Measurements from ENCODE around the gene DSTYK. TPM values are rescaled to one million over a fixed set of nuclear protein-coding genes. Genes with fewer than 3 reads are reported as not detected.

DSTYK gene
- polyA plus RNA-seq, 1 donor from 2014 or later = 12.1 TPM

GRCh38 chr1:205179842-205180241 is 31.7 kb downstream of the DSTYK start:
- Histone ChIP-seq H3K4me3 (ENCODE audit: low read length) (no peak overlapping the region), H3K9me3 (ENCODE audit: low read length) (no peaks in the 10 kb centered on the region), H3K36me3 (ENCODE audit: insufficient read depth, low read length) (no peaks in the 10 kb centered on the region), H3K9me2 (ENCODE audit: insufficient read depth, low read length) (no peaks in the 10 kb centered on the region), H3K79me2 (replicated peaks; ENCODE audit: insufficient read depth, low read length) (no peaks in the 10 kb centered on the region), H3K27ac (ENCODE audit: low read length) (no peak overlapping the region), H3F3A (ENCODE audit: insufficient read depth, low read length, poor library complexity, severe bottlenecking) (no peaks in the 10 kb centered on the region), H4K20me1 (ENCODE audit: insufficient read depth) (no peaks in the 10 kb centered on the region), H3K9ac (ENCODE audit: low read length) (no peak overlapping the region), H3K4me2 (ENCODE audit: low read length) (no peak overlapping the region), H2AFZ (ENCODE audit: low read depth, low read length) (no peak overlapping the region), H3K27me3 (ENCODE audit: insufficient read depth, low read depth, low read length) (no peaks in the 10 kb centered on the region)
- no peak for TF ChIP-seq MXI1 (conservative IDR thresholded peaks at IDR 0.05; ENCODE audit: poor library complexity, severe bottlenecking)
- no peak for TF ChIP-seq EZH2 (IDR thresholded peaks at IDR 0.05; ENCODE audit: borderline replicate concordance, insufficient read depth, low read length, poor library complexity, severe bottlenecking)
- TF ChIP-seq EP300 (conservative IDR thresholded peaks at IDR 0.05; ENCODE audit: poor library complexity, severe bottlenecking) = no peak
- TF ChIP-seq, protein P1, sequence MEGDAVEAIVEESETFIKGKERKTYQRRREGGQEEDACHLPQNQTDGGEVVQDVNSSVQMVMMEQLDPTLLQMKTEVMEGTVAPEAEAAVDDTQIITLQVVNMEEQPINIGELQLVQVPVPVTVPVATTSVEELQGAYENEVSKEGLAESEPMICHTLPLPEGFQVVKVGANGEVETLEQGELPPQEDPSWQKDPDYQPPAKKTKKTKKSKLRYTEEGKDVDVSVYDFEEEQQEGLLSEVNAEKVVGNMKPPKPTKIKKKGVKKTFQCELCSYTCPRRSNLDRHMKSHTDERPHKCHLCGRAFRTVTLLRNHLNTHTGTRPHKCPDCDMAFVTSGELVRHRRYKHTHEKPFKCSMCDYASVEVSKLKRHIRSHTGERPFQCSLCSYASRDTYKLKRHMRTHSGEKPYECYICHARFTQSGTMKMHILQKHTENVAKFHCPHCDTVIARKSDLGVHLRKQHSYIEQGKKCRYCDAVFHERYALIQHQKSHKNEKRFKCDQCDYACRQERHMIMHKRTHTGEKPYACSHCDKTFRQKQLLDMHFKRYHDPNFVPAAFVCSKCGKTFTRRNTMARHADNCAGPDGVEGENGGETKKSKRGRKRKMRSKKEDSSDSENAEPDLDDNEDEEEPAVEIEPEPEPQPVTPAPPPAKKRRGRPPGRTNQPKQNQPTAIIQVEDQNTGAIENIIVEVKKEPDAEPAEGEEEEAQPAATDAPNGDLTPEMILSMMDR (IDR thresholded peaks at IDR 0.05; ENCODE audit: poor library complexity, severe bottlenecking) = no peak
- TF ChIP-seq REST (IDR thresholded peaks at IDR 0.05; ENCODE audit: borderline replicate concordance) = no peak
- no peak for TF ChIP-seq TAF1 (IDR thresholded peaks at IDR 0.05; ENCODE audit: low read depth)
- TF ChIP-seq SMC3 (conservative IDR thresholded peaks at IDR 0.05; ENCODE audit: poor library complexity) = no peak
- TF ChIP-seq POLR2AphosphoS5 (IDR thresholded peaks at IDR 0.05) = no peak
- no peak for TF ChIP-seq RAD21 (conservative IDR thresholded peaks at IDR 0.05)

DNA sequence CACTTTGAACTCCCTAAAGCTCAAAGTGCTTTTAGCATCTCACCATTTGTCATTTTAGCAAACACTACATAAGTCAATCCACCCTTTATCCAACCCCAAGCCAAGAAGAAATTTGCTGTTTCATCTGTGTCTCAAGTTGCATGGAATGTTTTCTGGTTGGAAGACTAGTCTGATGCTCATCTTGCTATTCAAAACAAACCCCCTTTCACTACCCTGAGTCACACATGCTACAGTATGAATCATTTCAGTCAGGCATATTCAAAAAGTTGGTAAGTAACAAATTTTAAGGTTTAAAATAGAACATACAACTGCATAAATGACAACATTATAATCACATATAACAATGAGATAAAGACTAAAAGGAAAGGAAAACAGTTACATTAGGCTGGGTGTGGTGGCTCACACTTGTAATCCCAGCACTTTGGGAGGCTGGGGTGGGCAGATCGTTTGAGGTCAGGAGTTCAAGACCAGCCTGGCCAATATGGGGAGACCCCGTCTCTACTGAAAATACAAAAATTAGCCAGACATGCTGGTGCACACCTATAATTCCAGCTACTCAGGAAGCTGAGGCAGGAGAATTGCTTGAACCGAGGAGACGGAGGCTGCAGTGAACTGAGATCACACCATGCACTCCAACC is 38.7 kb downstream of the DSTYK start:
- no peaks in the 10 kb centered on the region for H3K79me2 ChIP-seq (replicated peaks; ENCODE audit: insufficient read depth, low read length)
- no peak overlapping the region for H2AFZ ChIP-seq (ENCODE audit: low read depth, low read length)
- H3K9me3 ChIP-seq (ENCODE audit: low read length) = no peaks in the 10 kb centered on the region
- H3F3A ChIP-seq (ENCODE audit: insufficient read depth, low read length, poor library complexity, severe bottlenecking) = no peaks in the 10 kb centered on the region
- no peaks in the 10 kb centered on the region for H3K9me2 ChIP-seq (ENCODE audit: insufficient read depth, low read length)
- no peak overlapping the region for H3K9ac ChIP-seq (ENCODE audit: low read length)
- no peak overlapping the region for H3K4me3 ChIP-seq (ENCODE audit: low read length)
- no peaks in the 10 kb centered on the region for H3K27me3 ChIP-seq (ENCODE audit: insufficient read depth, low read depth, low read length)
- H3K4me2 ChIP-seq (ENCODE audit: low read length) = no peak overlapping the region
- no peaks in the 10 kb centered on the region for H4K20me1 ChIP-seq (ENCODE audit: insufficient read depth)
- TF ChIP-seq SMC3 (conservative IDR thresholded peaks at IDR 0.05; ENCODE audit: poor library complexity) = no peak
- TF ChIP-seq, protein P1 (IDR thresholded peaks at IDR 0.05; ENCODE audit: poor library complexity, severe bottlenecking) = no peak
- no peak for TF ChIP-seq MXI1 (conservative IDR thresholded peaks at IDR 0.05; ENCODE audit: poor library complexity, severe bottlenecking)
- no peak for TF ChIP-seq TAF1 (IDR thresholded peaks at IDR 0.05; ENCODE audit: low read depth)
- no peak for TF ChIP-seq POLR2AphosphoS5 (IDR thresholded peaks at IDR 0.05)
- no peak for TF ChIP-seq EZH2 (IDR thresholded peaks at IDR 0.05; ENCODE audit: borderline replicate concordance, insufficient read depth, low read length, poor library complexity, severe bottlenecking)
- TF ChIP-seq RAD21 (conservative IDR thresholded peaks at IDR 0.05) = no peak
- TF ChIP-seq REST (IDR thresholded peaks at IDR 0.05; ENCODE audit: borderline replicate concordance) = no peak
- TF ChIP-seq EP300 (conservative IDR thresholded peaks at IDR 0.05; ENCODE audit: poor library complexity, severe bottlenecking) = no peak
- H3K36me3 ChIP-seq (ENCODE audit: insufficient read depth, low read length) = peaks cover 5% of the 10 kb centered on the region
- H3K27ac ChIP-seq (ENCODE audit: low read length) = no peak overlapping the region

All from neural cell (in vitro differentiated cells).